GM21526 (cell line): Measurements from ENCODE around the gene PNLIPRP1.

Experiments used
- ATAC-seq: cut with Tn5 transposase; IDR thresholded peaks from one replicate; pipeline ENCODE4 v1.9.1; 2021; ENCODE audit warnings: moderate library complexity; ENCODE audit not compliant: unreplicated experiment, low FRiP score

PNLIPRP1 gene

DNA sequence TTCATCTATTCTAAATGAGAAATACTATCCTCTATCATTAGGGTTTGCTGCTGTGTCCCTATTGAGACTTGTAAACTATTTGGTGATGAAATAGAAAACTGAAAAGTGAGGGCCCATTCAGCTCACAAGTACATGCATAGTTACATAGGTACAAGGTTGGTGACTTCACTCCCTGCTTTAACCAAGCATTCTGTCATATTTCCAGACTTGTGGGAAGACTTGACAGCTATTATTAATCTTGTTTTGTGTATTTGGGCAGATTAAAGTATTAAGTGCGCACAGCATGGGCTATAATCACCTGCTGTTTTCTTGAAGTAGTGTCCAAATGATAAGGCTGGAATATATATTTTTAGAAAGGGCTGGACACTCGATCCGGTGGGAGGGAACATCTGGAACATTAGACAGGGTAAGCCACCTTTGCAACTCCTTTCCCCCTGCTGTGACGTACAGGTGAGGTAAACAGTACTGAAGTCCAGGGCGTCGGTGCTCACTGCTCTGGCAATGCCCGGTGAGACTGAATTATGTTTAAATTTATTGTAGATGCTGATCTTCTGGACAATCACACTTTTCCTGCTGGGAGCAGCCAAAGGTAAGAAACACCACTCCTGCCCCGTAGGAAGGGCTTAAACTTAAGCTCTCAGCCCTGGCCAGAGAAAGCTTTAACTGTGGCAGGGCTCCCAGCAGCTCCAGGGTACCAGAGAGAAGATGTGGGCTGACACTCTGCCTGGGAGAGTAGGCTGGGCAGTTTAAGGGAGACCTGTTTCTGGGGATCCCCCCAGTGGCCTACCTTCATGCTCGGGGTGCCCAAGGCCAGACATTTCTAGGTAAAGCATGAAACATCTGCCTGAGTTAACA lies at the start of gene PNLIPRP1:
Gene PNLIPRP1 (plus strand): TSS at position 370 of the 855 bp plus-strand sequence. CDS start 171 bp downstream, at position 541.
- ATAC-seq = no peak

DNA sequence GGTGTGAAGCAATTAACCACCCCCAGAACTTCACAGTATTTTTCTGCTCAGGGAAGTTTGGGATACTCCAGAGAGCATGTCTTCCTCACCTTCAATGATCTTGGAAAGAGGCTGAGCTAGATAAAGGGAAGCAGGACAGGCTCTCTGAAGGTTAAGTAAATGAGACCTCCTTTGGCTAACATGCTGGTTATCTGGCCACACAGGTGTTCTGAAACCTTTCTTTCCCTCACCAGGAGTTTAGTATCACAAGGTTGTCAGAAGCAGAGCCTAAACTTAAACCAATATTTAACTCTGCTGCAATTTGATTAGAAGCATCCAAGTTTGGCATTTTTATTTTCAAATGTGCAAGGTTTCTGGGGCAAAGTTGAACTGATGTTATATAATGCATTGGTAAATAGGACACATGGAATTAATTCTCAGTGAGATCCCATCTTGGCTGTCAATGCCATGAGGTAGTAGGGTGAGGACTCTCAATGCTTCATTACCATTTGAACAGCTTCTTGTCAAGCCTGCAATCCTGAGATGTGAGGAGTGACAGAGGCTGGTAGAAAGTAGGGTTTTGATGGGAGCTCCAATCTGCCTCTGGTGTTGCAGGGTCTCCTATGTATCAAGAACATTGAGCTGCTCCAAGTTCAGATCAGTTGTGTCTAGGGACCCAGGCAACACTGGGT lies 48.6 kb upstream of the PNLIPRP1 start:
- ATAC-seq = no peak

DNA sequence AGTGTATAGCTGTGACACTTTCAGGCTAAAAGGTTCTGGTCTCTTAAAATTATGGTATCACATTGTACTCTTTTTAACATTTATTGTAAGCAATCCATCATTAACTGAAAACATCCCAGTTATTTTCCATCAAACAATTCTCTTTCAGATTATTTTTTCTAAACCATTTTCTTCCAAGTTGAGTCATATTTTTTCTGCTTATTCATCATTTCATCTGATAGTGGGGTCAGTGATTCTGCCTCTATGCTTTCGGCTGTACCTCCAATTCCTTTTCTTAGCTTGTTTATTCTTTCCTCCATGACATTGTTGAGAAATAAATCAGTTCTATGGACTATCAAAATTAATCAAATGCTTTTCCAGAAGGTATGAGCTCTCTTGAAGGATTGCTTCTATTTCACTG lies 45.6 kb upstream of the PNLIPRP1 start:
- no peak for ATAC-seq

DNA sequence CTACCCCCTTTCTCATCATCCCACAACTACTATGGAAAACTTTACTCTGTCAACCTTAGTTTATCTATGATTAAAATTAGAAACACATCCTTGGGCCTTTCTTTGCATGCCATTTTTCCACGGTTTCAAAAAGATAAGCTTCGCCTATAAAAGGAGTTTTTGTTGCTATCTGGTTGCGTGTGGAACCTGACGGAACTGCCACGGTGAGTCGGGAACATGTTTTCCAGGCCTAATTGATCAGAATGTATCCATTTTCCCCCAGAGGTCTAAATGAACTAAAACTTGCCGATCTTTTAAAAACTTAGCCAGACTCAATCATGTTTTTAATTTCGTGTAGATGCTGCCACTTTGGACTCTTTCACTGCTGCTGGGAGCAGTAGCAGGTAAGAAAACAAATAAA lies 45.0 kb upstream of the PNLIPRP1 start, which contains the start of gene PNLIP:
Gene PNLIP (plus strand): TSS at position 176 of the 400 bp plus-strand sequence. CDS start 162 bp downstream, at position 338.
- ATAC-seq = no peak

GRCh38 chr10:116548301-116548700 lies 42.5 kb upstream of the PNLIPRP1 start:
- ATAC-seq = no peak

DNA sequence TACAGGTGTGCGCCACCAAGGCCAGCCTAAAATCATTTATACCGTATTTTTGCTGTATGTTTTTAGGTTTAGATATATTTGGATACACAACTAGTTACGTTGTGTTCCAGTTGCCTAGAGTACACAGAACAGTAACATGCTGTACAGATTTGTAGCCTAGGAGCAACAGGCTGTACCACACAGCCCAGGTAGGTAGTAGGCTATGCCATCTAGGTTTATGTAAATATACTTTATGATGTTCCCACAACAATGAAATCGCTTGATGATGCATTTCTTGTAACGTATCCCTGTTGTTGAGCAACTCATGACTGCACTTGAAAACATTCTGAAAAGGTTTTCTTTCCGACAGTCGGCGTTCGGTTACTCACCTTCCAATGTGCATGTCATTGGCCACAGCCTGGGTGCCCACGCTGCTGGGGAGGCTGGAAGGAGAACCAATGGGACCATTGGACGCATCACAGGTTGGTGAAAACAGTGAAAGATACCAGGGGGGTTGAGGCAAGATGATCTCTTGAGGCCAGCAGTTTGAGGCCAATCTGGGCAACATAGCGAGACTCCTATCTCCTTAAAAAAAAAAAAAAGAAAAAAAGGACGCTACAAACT lies 37.3 kb upstream of the PNLIPRP1 start:
- ATAC-seq = no peak

DNA sequence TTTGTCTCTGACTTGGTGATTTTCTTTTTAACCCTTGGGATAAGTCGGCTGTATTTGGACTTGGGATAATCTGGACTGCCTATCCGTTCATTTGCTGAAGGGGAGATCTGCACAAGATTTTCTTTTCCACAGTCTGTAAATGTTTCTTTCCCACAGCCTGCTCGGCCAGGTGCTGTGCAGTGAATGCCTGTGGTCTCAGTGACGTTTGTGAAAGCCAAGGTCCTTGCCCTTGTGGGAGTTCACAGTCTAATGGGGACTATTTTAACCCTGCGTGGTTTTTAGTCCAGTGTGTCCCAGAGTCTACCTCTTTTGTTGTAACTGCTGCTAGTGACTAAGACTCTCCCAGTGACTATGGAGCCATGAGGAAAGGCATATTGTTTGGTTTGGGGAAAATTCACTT lies 36.1 kb upstream of the PNLIPRP1 start:
- ATAC-seq = no peak

DNA sequence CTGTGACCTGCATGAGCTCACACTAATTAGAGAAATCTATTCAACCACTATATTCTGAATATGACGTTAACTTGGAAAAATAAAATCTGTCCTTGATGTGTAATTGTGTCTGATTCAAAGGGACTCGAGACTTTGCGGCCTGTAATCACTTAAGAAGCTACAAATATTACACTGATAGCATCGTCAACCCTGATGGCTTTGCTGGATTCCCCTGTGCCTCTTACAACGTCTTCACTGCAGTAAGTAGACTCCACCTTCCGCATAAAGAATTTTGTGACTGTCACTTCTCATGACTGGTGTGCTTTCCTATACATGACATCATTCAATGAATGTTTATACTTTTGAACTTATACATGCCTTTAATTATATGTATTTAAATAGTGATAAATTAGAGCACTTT lies 34.9 kb upstream of the PNLIPRP1 start:
- ATAC-seq = no peak

GRCh38 chr10:116557305-116557880 lies 33.4 kb upstream of the PNLIPRP1 start:
- ATAC-seq = no peak

DNA sequence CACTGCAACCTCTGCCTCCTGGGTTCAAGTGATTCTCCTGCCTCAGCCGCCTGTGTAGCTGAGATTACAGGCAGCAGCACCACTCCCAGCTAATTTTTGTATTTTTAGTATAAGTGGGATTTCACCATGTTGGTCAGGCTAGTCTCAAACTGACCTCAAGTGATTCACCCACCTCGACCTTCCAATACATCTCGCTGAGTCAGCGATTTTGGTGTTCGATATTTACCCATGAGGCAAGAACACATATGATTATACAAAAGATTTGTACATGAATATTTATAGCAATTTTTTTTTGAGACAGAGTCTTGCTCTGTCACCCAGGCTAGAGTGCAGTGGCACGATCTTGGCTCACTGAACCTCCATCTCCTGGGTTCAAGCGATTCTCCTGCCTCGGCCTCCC lies 25.2 kb upstream of the PNLIPRP1 start:
- ATAC-seq = no peak

DNA sequence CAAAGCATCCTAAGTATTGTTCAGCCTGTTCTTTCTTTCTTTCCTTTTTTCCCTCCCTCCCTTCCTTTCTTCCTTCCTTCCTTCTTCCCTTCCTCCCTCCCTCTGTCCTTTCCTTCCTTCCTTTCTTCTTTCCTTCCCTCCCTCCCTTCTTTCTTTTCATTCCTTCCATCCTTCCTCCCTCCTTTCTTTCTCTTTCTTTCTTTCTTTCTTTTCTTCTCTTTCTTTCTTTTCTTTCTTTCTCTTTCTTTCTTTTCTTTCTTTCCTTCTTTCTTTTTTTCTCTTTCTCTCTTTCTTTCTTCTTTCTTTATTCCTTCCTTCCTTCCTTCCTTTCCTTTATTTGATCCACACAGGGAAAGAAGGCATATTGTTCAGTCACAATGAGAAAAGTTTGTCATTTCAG lies 23.8 kb upstream of the PNLIPRP1 start:
- ATAC-seq = no peak

GRCh38 chr10:116567335-116567734 lies 23.4 kb upstream of the PNLIPRP1 start:
- no peak for ATAC-seq

GRCh38 chr10:116574797-116575196 lies 16.0 kb upstream of the PNLIPRP1 start:
- no peak for ATAC-seq

GRCh38 chr10:116587878-116588591 lies 2.7 kb upstream of the PNLIPRP1 start:
- no peak for ATAC-seq

DNA sequence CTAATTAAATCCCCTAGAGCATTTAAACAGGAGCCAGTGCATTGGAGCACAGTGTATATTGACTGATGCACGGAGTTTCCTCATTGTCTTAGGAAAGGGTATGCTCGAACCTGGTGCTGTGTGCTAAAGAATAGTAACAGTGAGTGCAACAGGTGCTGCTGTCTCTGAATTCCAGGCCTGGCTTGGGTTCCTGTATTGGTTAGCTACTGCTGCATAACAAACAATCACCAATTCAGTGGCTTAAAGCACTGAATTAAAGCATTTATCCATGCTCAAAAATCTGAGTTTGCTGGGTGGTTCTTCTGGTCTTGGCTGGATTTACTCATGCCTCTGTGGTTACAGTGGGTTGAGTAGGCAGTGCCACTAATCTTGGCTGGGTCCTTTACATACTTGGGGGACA lies 1.8 kb upstream of the PNLIPRP1 start:
- no peak for ATAC-seq

DNA sequence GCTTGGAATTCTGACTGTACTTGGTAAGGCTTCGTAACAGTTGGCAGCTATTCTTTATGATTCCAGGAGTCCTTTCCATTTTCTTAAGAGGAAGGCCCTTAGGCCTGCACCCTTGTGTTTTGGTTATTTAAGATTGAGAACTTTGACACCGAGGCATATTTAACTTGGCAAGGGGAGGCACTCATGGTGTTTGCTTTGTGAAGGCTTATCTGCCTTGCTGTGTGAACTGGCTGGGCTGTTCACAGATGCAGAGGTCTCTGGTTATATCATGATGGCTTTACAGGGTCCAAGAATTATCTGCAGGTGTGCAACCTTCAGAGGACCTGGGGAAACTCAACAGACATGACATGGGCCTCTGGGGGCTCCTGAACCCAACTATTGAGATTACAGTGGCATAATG lies 833 bp upstream of the PNLIPRP1 start:
- ATAC-seq = no peak

GRCh38 chr10:116593139-116593740 lies 2.5 kb downstream of the PNLIPRP1 start:
- no peak for ATAC-seq

DNA sequence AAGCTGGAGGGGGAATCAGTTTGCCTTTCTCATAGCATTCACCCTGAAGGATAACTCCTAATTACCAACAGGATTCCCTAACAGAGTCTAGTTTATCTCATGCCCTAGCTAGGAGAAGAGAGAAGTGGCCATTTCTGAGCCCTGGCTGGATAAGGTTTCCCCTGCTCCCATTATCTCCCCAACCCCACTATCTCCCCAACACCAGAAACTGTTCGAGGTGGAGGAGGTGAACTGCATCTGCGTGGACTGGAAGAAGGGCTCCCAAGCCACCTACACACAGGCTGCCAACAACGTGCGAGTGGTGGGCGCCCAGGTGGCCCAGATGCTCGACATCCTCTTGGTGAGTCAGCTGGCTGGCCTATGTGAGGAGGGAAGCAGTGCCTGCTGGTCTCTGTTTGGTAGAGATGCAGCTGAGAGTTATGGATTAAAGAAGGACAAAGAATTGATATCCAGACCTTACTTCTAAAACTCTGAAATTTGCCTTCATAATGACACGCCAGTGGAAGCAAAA lies 3.8 kb downstream of the PNLIPRP1 start:
- ATAC-seq = no peak

GRCh38 chr10:116596062-116596461 lies 5.3 kb downstream of the PNLIPRP1 start:
- no peak for ATAC-seq

- ATAC-seq = no peak
Measured at GRCh38 chr10:116597543-116597942, 6.8 kb downstream of the PNLIPRP1 start.
